K562 (cell line): ENCODE results near the gene UTP4. TPM values are rescaled to one million over a fixed set of nuclear protein-coding genes. Genes with fewer than 3 reads are reported as not detected.
"Not testable (repeated sequence)": the region's sequence is repeated elsewhere in the genome, so short reads cannot be mapped to it uniquely, and the experiment has no call there.

Experiments
- ATAC-seq: fragments of 200-7000 bp; cut with Tn5 transposase; 3 replicates; pipeline ENCODE4 v1.9.1; 2020; ENCODE audit warnings: moderate library complexity
- BruUV-seq: library from RNA; stranded (reverse); fragments of 400-500 nt; replicated peaks from 2 replicates; lab custom pipeline; 2021; lab: Mats Ljungman, UMichigan
- CTCF ChIA-PET: fragments of 300-600 bp; formaldehyde crosslinking; extraction: SDS; loops from one replicate; lab custom pipeline; 2021; ENCODE audit warnings: low intra/inter-chr PET ratio; lab: Yijun Ruan, JAX
- POLR2A ChIA-PET: fragments of 300-600, 350-650 bp; sonication (Branson Sonifier 250); formaldehyde crosslinking; extraction: SDS; loops from one replicate; lab custom pipeline; 2021; ENCODE audit warnings: antibody characterized with exemption, inconsistent platforms; lab: Yijun Ruan, JAX
- DNase-seq, 4 experiments: peaks; one replicate each; pipeline versions ENCODE4 v3.0.0 to v3.0.0-alpha.2; 2011 to 2018; ENCODE audit warnings: low spot score in 3 of 4, mixed read lengths in 3 of 4; ENCODE audit errors: extremely low read depth in 1 of 4
- FAIRE-seq: peaks from 2 replicates; lab custom pipeline; 2011; peaks lifted over from hg19 to GRCh38; lab: Jason Lieb, UNC
- H2AFZ ChIP-seq: 2 replicates; pipeline ENCODE4 v1.6.0; 2011; ENCODE audit warnings: low read depth, low read length, control low read depth, inconsistent platforms
- H3K27ac ChIP-seq: fragments of 200-600 bp; 3 replicates; pipeline ENCODE4 v1.8.0; 2011; ENCODE audit warnings: low read depth, mild to moderate bottlenecking, control low read depth, inconsistent platforms, low read length, moderate library complexity, mixed read lengths; ENCODE audit errors: extremely low read depth
- H3K27me3 ChIP-seq, 2 experiments: fragments of 300-600 bp in 1 of 2; 2 replicates in 1 of 2; 3 replicates in 1 of 2; pipeline versions ENCODE4 v1.6.0 to v1.8.0; 2011; ENCODE audit warnings: inconsistent platforms in 2 of 2, low read length in 2 of 2, mild to moderate bottlenecking in 1 of 2, mixed read lengths in 1 of 2, moderate library complexity in 1 of 2; ENCODE audit not compliant: control insufficient read depth in 2 of 2, insufficient read depth in 2 of 2
- H3K36me3 ChIP-seq: fragments of 300-600 bp; 3 replicates; pipeline ENCODE4 v1.8.0; 2011; ENCODE audit warnings: mild to moderate bottlenecking, low read length, inconsistent platforms; ENCODE audit not compliant: control insufficient read depth, insufficient read depth
- H3K4me1 ChIP-seq, 2 experiments: fragments of 200-600 bp in 1 of 2; replicated peaks in 1 of 2; 2 replicates in 1 of 2; 3 replicates in 1 of 2; pipeline versions ENCODE4 v1.5.1 to v1.8.0; 2011; ENCODE audit warnings: inconsistent platforms in 2 of 2, low read length in 2 of 2, mild to moderate bottlenecking in 1 of 2, mixed read lengths in 1 of 2, moderate library complexity in 1 of 2; ENCODE audit not compliant: control insufficient read depth in 2 of 2, insufficient read depth in 2 of 2
- H3K4me2 ChIP-seq: 2 replicates; pipeline ENCODE4 v1.6.1; 2011; ENCODE audit warnings: low read length, control low read depth, inconsistent platforms, mixed read lengths; ENCODE audit not compliant: insufficient read depth
- H3K4me3 ChIP-seq: fragments of 200-600 bp; sonication (generic), shearing (Covaris generic); 2 replicates; pipeline ENCODE4 v1.5.1; 2016; ENCODE audit warnings: control low read depth, inconsistent platforms
- H3K79me2 ChIP-seq: fragments of 200-600 bp; 3 replicates; pipeline ENCODE4 v1.8.0; 2011; ENCODE audit warnings: low read length, inconsistent platforms; ENCODE audit not compliant: control insufficient read depth, insufficient read depth
- H3K9ac ChIP-seq, 2 experiments: 2 replicates each; pipeline versions ENCODE4 v1.6.0 to v1.6.1; 2011; ENCODE audit warnings: low read depth in 2 of 2, low read length in 2 of 2, control low read depth in 1 of 2, inconsistent platforms in 1 of 2, mild to moderate bottlenecking in 1 of 2, mixed read lengths in 1 of 2; ENCODE audit not compliant: insufficient read depth in 1 of 2
- H3K9me1 ChIP-seq: one replicate; pipeline ENCODE4 v1.6.0; 2011; ENCODE audit warnings: inconsistent platforms, mild to moderate bottlenecking, low read length, moderate library complexity; ENCODE audit not compliant: control insufficient read depth, insufficient read depth
- H3K9me3 ChIP-seq: replicated peaks from 2 replicates; pipeline ENCODE4 v1.5.1; 2011; ENCODE audit warnings: low read depth, low read length, inconsistent platforms; ENCODE audit not compliant: control insufficient read depth, insufficient read depth
- H4K20me1 ChIP-seq: replicated peaks from 2 replicates; pipeline ENCODE4 v1.6.1; 2011; ENCODE audit warnings: low read length, inconsistent platforms, mixed read lengths; ENCODE audit not compliant: control insufficient read depth, insufficient read depth
- BCOR ChIP-seq: fragments of 450-650 bp; IDR thresholded peaks from 2 replicates; pipeline ENCODE4 v1.6.1; 2016
- EP300 ChIP-seq: IDR thresholded peaks from 2 replicates; pipeline ENCODE4 v1.6.1; 2012; ENCODE audit warnings: low read length, improper control_type of control experiment
- GABPB2 ChIP-seq: fragments of 250-450 bp; sonication (Bioruptor Pico); conservative IDR thresholded peaks from 2 replicates; pipeline ENCODE4 v1.5.1; 2021; ENCODE audit warnings: mild to moderate bottlenecking
- ILK ChIP-seq: fragments of 450-650 bp; IDR thresholded peaks from 2 replicates; pipeline ENCODE4 v1.6.1; 2016; ENCODE audit warnings: missing genetic modification characterization, low read depth, mild to moderate bottlenecking, missing compliant biosample characterization, moderate library complexity, borderline replicate concordance
- RHOXF2B ChIP-seq: fragments of 250-450 bp; sonication (Bioruptor Pico); conservative IDR thresholded peaks from 2 replicates; pipeline ENCODE4 v1.5.1; 2021
- TAF7 ChIP-seq: fragments of 450-650 bp; IDR thresholded peaks from 2 replicates; pipeline ENCODE4 v1.6.1; 2016; ENCODE audit warnings: missing genetic modification characterization, missing compliant biosample characterization
- ZNF133 ChIP-seq: fragments of 250-450 bp; sonication (Bioruptor Pico); IDR thresholded peaks from 2 replicates; pipeline ENCODE4 v1.4.0; 2020; ENCODE audit warnings: mild to moderate bottlenecking
- WGBS: fragments of 100-300 bp; shearing (Covaris generic); methylation state at CpG from one replicate; pipeline ENCODE4 v1.1.6; 2016; ENCODE audit warnings: low coverage, mixed read lengths; ENCODE audit not compliant: insufficient coverage; ENCODE audit errors: missing lambda C conversion rate; 5-methylcytosine and 5-hydroxymethylcytosine counted together
- in situ Hi-C: fragments of 300-500 bp; cut with MboI; formaldehyde crosslinking; loops from 4 replicates; pipeline ENCODE4 v1.15.0; 2018; ENCODE audit warnings: inconsistent platforms, mixed read lengths
- intact Hi-C: fragments of 100-400 bp; cut with micrococcal nuclease; formaldehyde crosslinking; loops from 2 replicates; pipeline ENCODE4 v1.14.2; 2022
- polyA plus RNA-seq, 8 experiments: library from polyadenylated mRNA; depleted of rRNA in 4 of 8; stranded (reverse) in 5 of 8; unstranded in 3 of 8; fragments of >200 nt; fragmentation: Nextera tagmentation in 2 of 8; fragmentation: Illumina TruSeq in 1 of 8; extraction: Ambion mirVana in 2 of 8; extraction: Trizol in 1 of 8; gene quantifications; 2 replicates each; pipeline versions ENCODE4 v1.2.1 to v1.2.3, GENCODE V29; 2011 to 2014; ENCODE audit warnings: inconsistent platforms in 1 of 8, missing spikeins in 1 of 8
- total RNA-seq, 7 experiments: library from RNA; depleted of rRNA in 6 of 7; stranded (reverse); fragments of >200 nt in 6 of 7; fragmentation: Illumina TruSeq in 2 of 7; extraction: Trizol in 2 of 7; gene quantifications; 2 replicates each; pipeline versions ENCODE4 v1.2.1 to v1.2.3, GENCODE V29; 2011 to 2021; ENCODE audit warnings: low replicate concordance in 1 of 7

UTP4 gene
- total and polyA plus RNA-seq, 9 of the 15 experiments (the other 6 are each of a cell fraction or from before 2014, with no cell fraction given): 46.1 to 203 (median 145) TPM

- H3K4me1 ChIP-seq, H3K9ac ChIP-seq, H4K20me1 ChIP-seq, H3K4me2 ChIP-seq, CTCF ChIA-PET, ATAC-seq, H3K27me3 ChIP-seq, H2AFZ ChIP-seq, DNase-seq, H3K27ac ChIP-seq, H3K9me1 ChIP-seq, intact Hi-C loops, FAIRE-seq, H3K9me3 ChIP-seq, H3K4me3 ChIP-seq, in situ Hi-C loops, BruUV-seq: not testable (repeated sequence)
- 95% methylated on average over 7 of the region's 7 CpGs for WGBS
- H3K79me2 ChIP-seq: peaks cover 62% of the 10 kb centered on the region
- POLR2A ChIA-PET: interaction anchor here (0.6 kb wide), 2 partner anchors 33 to 64 kb away, joined by 3 read pairs; no protein-coding TSS in a partner anchor
- H3K36me3 ChIP-seq: peaks cover 96% of the 10 kb centered on the region
Observed at GRCh38 chr16:69139464-69139863, 7.0 kb downstream of the UTP4 start.

GRCh38 chr16:69141014-69141413 is 8.6 kb downstream of the UTP4 start:
- ChIA-PET POLR2A (no interaction called here), CTCF (no interaction called here)
- Histone ChIP-seq H2AFZ (no peak overlapping the region), H3K4me1 (no peaks in the 10 kb centered on the region), H3K9me3 (no peaks in the 10 kb centered on the region), H3K79me2 (peaks cover 54% of the 10 kb centered on the region), H3K9me1 (peaks cover 4% of the 10 kb centered on the region), H3K4me3 (no peak overlapping the region), H3K27me3 (no peaks in the 10 kb centered on the region), H3K27ac (no peak overlapping the region), H3K9ac (no peak overlapping the region), H3K36me3 (peaks cover 93% of the 10 kb centered on the region), H4K20me1 (no peaks in the 10 kb centered on the region; the same call in 1 of the 2 replicates), H3K4me2 (no peak overlapping the region)
- FAIRE-seq (no peak), ATAC-seq (no peak), DNase-seq (no peak)
- WGBS: 92% methylated on average over 5 of the region's 5 CpGs
- no TSS peak for BruUV-seq
- intact Hi-C loops: no loop called here
- in situ Hi-C loops: no loop called here
- no peak for TF ChIP-seq GABPB2 (CRISPR knock-in tag)
- no peak for TF ChIP-seq EP300
- no peak for TF ChIP-seq RHOXF2B (CRISPR knock-in tag)
- no peak for TF ChIP-seq ZNF133 (CRISPR knock-in tag)
- no peak for TF ChIP-seq BCOR
- no peak for TF ChIP-seq TAF7
- TF ChIP-seq ILK (tag): no peak
